Central memory CD4-positive, alpha-beta T cell (primary cell): Measurements from ENCODE around the gene ATP13A5.

Source experiments
- DNase-seq: peaks from one replicate; pipeline ENCODE4 v3.0.0; 2022

ATP13A5 gene

GRCh38 chr3:193269343-193270028 lies 109.1 kb downstream of the ATP13A5 start:
- DNase-seq = no peak

GRCh38 chr3:193262707-193263106 lies 115.8 kb downstream of the ATP13A5 start:
- no peak for DNase-seq

- no peak for DNase-seq
Measured at GRCh38 chr3:193261970-193262369, 116.6 kb downstream of the ATP13A5 start.

GRCh38 chr3:193253986-193254660 lies 124.4 kb downstream of the ATP13A5 start:
- DNase-seq = no peak

- DNase-seq = no peak
Measured at GRCh38 chr3:193250492-193250891, 128.1 kb downstream of the ATP13A5 start.

GRCh38 chr3:193248848-193249468 lies 129.6 kb downstream of the ATP13A5 start:
- no peak for DNase-seq

GRCh38 chr3:193243571-193243970 lies 135.0 kb downstream of the ATP13A5 start:
- no peak for DNase-seq

- DNase-seq = no peak
Measured at GRCh38 chr3:193241716-193242115, 136.8 kb downstream of the ATP13A5 start.

- DNase-seq = no peak
Measured at GRCh38 chr3:193240850-193241706, 137.5 kb downstream of the ATP13A5 start, which contains the start of gene PLAAT1. PLAAT1 (plus strand) TSS chr3:193241222; CDS start chr3:193255651, 14,429 bp downstream.

GRCh38 chr3:193240436-193240849 lies 138.1 kb downstream of the ATP13A5 start:
- no peak for DNase-seq

GRCh38 chr3:193237030-193237429 lies 141.5 kb downstream of the ATP13A5 start:
- no peak for DNase-seq

GRCh38 chr3:193236599-193236998 lies 142.0 kb downstream of the ATP13A5 start:
- no peak for DNase-seq

- no peak for DNase-seq
Measured at GRCh38 chr3:193231201-193231600, 147.4 kb downstream of the ATP13A5 start.

- no peak for DNase-seq
Measured at GRCh38 chr3:193230610-193231009, 147.9 kb downstream of the ATP13A5 start.

GRCh38 chr3:193229851-193230420 lies 148.6 kb downstream of the ATP13A5 start:
- DNase-seq = no peak

GRCh38 chr3:193228206-193228605 lies 150.3 kb downstream of the ATP13A5 start:
- no peak for DNase-seq

- no peak for DNase-seq
Measured at GRCh38 chr3:193225302-193226125, 153.0 kb downstream of the ATP13A5 start.
